GM23338 (cell line): ENCODE results near the gene ABCA1. TPM values are rescaled to one million over a fixed set of nuclear protein-coding genes. Genes with fewer than 3 reads are reported as not detected.

Experiments
- ATAC-seq: fragments of 200-7000 bp; cut with Tn5 transposase; 3 replicates; pipeline ENCODE4 v1.9.1; 2020
- DNase-seq: peaks from one replicate; pipeline ENCODE4 v3.0.0-alpha.2; 2015; ENCODE audit warnings: low spot score
- H2AFZ ChIP-seq: fragments of 200-600 bp; sonication (generic); 2 replicates; pipeline ENCODE4 v1.8.0; 2016; ENCODE audit warnings: antibody characterized with exemption, mild to moderate bottlenecking, moderate library complexity
- H3F3A ChIP-seq: fragments of 200-600 bp; sonication (generic); replicated peaks from 2 replicates; pipeline ENCODE4 v1.8.0; 2017; ENCODE audit warnings: antibody characterized with exemption, mixed run types, low read depth
- H3K27ac ChIP-seq: fragments of 200-600 bp; sonication (generic); 2 replicates; pipeline ENCODE4 v1.6.1; 2016; ENCODE audit warnings: low read depth
- H3K27me3 ChIP-seq: fragments of 200-600 bp; sonication (generic); 2 replicates; pipeline ENCODE4 v1.8.0; 2016; ENCODE audit warnings: mild to moderate bottlenecking, mixed run types, moderate library complexity; ENCODE audit not compliant: insufficient read depth
- H3K36me3 ChIP-seq: fragments of 200-600 bp; sonication (generic); 2 replicates; pipeline ENCODE4 v1.8.0; 2016; ENCODE audit warnings: mild to moderate bottlenecking; ENCODE audit not compliant: insufficient read depth
- H3K4me1 ChIP-seq: fragments of 200-600 bp; sonication (generic); 2 replicates; pipeline ENCODE4 v1.8.0; 2016; ENCODE audit warnings: mild to moderate bottlenecking, moderate library complexity; ENCODE audit not compliant: insufficient read depth
- H3K4me2 ChIP-seq: fragments of 200-600 bp; sonication (generic); 2 replicates; pipeline ENCODE4 v1.7.1; 2017; ENCODE audit warnings: mixed run types
- H3K4me3 ChIP-seq: fragments of 200-600 bp; sonication (generic); 2 replicates; pipeline ENCODE4 v1.6.1; 2016; ENCODE audit warnings: mixed run types
- H3K79me2 ChIP-seq: fragments of 200-600 bp; sonication (generic); replicated peaks from 2 replicates; pipeline ENCODE4 v1.8.0; 2017; ENCODE audit warnings: mild to moderate bottlenecking; ENCODE audit not compliant: insufficient read depth
- H3K9me2 ChIP-seq: fragments of 200-600 bp; sonication (generic); 2 replicates; pipeline ENCODE4 v1.8.0; 2017; ENCODE audit not compliant: insufficient read depth
- H4K20me1 ChIP-seq: fragments of 200-600 bp; sonication (generic); replicated peaks from 2 replicates; pipeline ENCODE4 v1.8.0; 2017; ENCODE audit warnings: mild to moderate bottlenecking; ENCODE audit not compliant: insufficient read depth
- H3K27ac Mint-ChIP-seq: 2 replicates; pipeline ENCODE4 v1.8.0; 2020; ENCODE audit warnings: inconsistent platforms, mild to moderate bottlenecking, moderate library complexity, mixed read lengths
- H3K27me3 Mint-ChIP-seq: 3 replicates; pipeline ENCODE4 v1.8.0; 2022; ENCODE audit warnings: low read depth, mild to moderate bottlenecking, moderate library complexity, mixed read lengths, inconsistent platforms; ENCODE audit not compliant: insufficient read depth, poor library complexity
- H3K36me3 Mint-ChIP-seq: 3 replicates; pipeline ENCODE4 v1.8.0; 2021; ENCODE audit warnings: low read depth, mild to moderate bottlenecking, inconsistent platforms, moderate library complexity, mixed read lengths
- H3K4me1 Mint-ChIP-seq: 3 replicates; pipeline ENCODE4 v1.8.0; 2020; ENCODE audit warnings: mild to moderate bottlenecking, inconsistent platforms, mixed read lengths
- H3K4me3 Mint-ChIP-seq: 3 replicates; pipeline ENCODE4 v1.8.0; 2021; ENCODE audit warnings: moderate library complexity, mild to moderate bottlenecking, inconsistent platforms, mixed read lengths
- H3K9me3 Mint-ChIP-seq: 3 replicates; pipeline ENCODE4 v1.8.0; 2020; ENCODE audit warnings: moderate library complexity, mild to moderate bottlenecking, inconsistent platforms, mixed read lengths
- EZH2phosphoT487 ChIP-seq: fragments of 200-600 bp; sonication (generic); IDR thresholded peaks from one replicate; pipeline ENCODE4 v1.8.1; 2018; ENCODE audit warnings: antibody characterized with exemption; ENCODE audit not compliant: unreplicated experiment
- NANOG ChIP-seq: IDR thresholded peaks from 2 replicates; pipeline ENCODE4 v1.6.1; 2016; ENCODE audit warnings: antibody characterized with exemption, borderline replicate concordance
- POLR2AphosphoS5 ChIP-seq: IDR thresholded peaks from 2 replicates; pipeline ENCODE4 v1.6.1; 2016; ENCODE audit warnings: antibody characterized with exemption, low read depth
- REST ChIP-seq: IDR thresholded peaks from one replicate; pipeline ENCODE4 v1.6.1; 2018; ENCODE audit warnings: antibody characterized with exemption; ENCODE audit not compliant: unreplicated experiment
- ZNF114 ChIP-seq: fragments of 250-450 bp; sonication (Bioruptor Pico); IDR thresholded peaks from 2 replicates; pipeline ENCODE4 v1.5.0; 2020; ENCODE audit warnings: mild to moderate bottlenecking, moderate library complexity
- ZNF331 ChIP-seq: fragments of 250-450 bp; sonication (Bioruptor Pico); IDR thresholded peaks from 2 replicates; pipeline ENCODE4 v1.5.0; 2020; ENCODE audit warnings: low read depth, mild to moderate bottlenecking, moderate library complexity
- ZNF462 ChIP-seq: fragments of 250-450 bp; sonication (Bioruptor Pico); IDR thresholded peaks from 2 replicates; pipeline ENCODE4 v1.5.0; 2020; ENCODE audit warnings: mild to moderate bottlenecking, moderate library complexity
- polyA plus RNA-seq: library from polyadenylated mRNA; unstranded; fragments of >200 nt; fragmentation: Nextera tagmentation; extraction: Ambion mirVana; gene quantifications from 2 replicates; pipeline ENCODE4 v1.2.1, GENCODE V29; 2016
- total RNA-seq: library from RNA; depleted of rRNA; stranded (reverse); fragments of >200 nt; shearing (Covaris generic); gene quantifications from 2 replicates; pipeline ENCODE4 v1.2.3, GENCODE V29; 2014

Gene ABCA1
- total and polyA plus RNA-seq, 2 experiments from 2014 or later = 1.4 to 2.8 TPM

GRCh38 chr9:104819033-104819432 lies 108.9 kb downstream of the ABCA1 start (continued):
- TF ChIP-seq REST = no peak
- TF ChIP-seq ZNF114 (CRISPR knock-in tag) = no peak

GRCh38 chr9:104817437-104817836 lies 110.5 kb downstream of the ABCA1 start:
- H2AFZ ChIP-seq = no peak overlapping the region
- no peak overlapping the region for H3K4me2 ChIP-seq
- TF ChIP-seq EZH2phosphoT487 (no peak), ZNF462 (no peak), NANOG (no peak), ZNF331 (CRISPR knock-in tag) (no peak), POLR2AphosphoS5 (no peak)
- no peak overlapping the region for H3K4me3 Mint-ChIP-seq
- no peak for DNase-seq
- no peak overlapping the region for H3K27ac ChIP-seq
- peaks cover 66% of the 10 kb centered on the region for H3K36me3 Mint-ChIP-seq
- H3K27ac Mint-ChIP-seq = no peak overlapping the region
- peaks cover 3% of the 10 kb centered on the region for H3K27me3 Mint-ChIP-seq
- ATAC-seq = no peak
- H3K4me3 ChIP-seq = no peak overlapping the region
- H3F3A ChIP-seq = no peaks in the 10 kb centered on the region
- H3K4me1 ChIP-seq = no peaks in the 10 kb centered on the region
- no peaks in the 10 kb centered on the region; the same call in 2 of the 3 replicates for H3K9me3 Mint-ChIP-seq
- no peaks in the 10 kb centered on the region for H3K9me2 ChIP-seq
- no peaks in the 10 kb centered on the region for H4K20me1 ChIP-seq
- no peaks in the 10 kb centered on the region for H3K79me2 ChIP-seq
- H3K36me3 ChIP-seq = no peaks in the 10 kb centered on the region
- H3K27me3 ChIP-seq = no peaks in the 10 kb centered on the region
- H3K4me1 Mint-ChIP-seq = no peaks in the 10 kb centered on the region
